Activated CD4-positive, alpha-beta memory T cell treated with anti-CD3 and anti-CD28 coated beads, Interleukin-2, amount 10 ng/mL, durations not matched to agents 7 days and 5 days (primary cell): ENCODE data around the gene CHRNB4. TPM values are rescaled to one million over a fixed set of nuclear protein-coding genes. Genes with fewer than 3 reads are reported as not detected.

Experiments
- CTCF ChIA-PET: fragments of 350-600 bp; sonication (Branson Sonifier 250); formaldehyde crosslinking; loops from one replicate; lab custom pipeline; 2021; ENCODE audit warnings: antibody characterized with exemption, inconsistent platforms; lab: Charles Lee
- POLR2A ChIA-PET: fragments of 350-600 bp; sonication (Branson Sonifier 250); formaldehyde crosslinking; loops from one replicate; lab custom pipeline; 2021; ENCODE audit warnings: antibody characterized with exemption; lab: Charles Lee
- DNase-seq: peaks from one replicate; pipeline ENCODE4 v3.0.0-alpha.2; 2020
- H3K27ac Mint-ChIP-seq: one replicate; pipeline ENCODE4 v1.8.0; 2021; ENCODE audit warnings: mild to moderate bottlenecking, mixed read lengths
- H3K27me3 Mint-ChIP-seq: one replicate; pipeline ENCODE4 v1.8.0; 2021; ENCODE audit warnings: mixed read lengths
- H3K36me3 Mint-ChIP-seq: one replicate; pipeline ENCODE4 v1.8.0; 2021; ENCODE audit warnings: low read depth, mixed read lengths
- H3K4me1 Mint-ChIP-seq: one replicate; pipeline ENCODE4 v1.8.0; 2021; ENCODE audit warnings: mixed read lengths
- H3K4me3 Mint-ChIP-seq: one replicate; pipeline ENCODE4 v1.8.0; 2021; ENCODE audit warnings: mild to moderate bottlenecking, mixed read lengths
- H3K9me3 Mint-ChIP-seq: one replicate; pipeline ENCODE4 v1.8.0; 2021; ENCODE audit warnings: mixed read lengths
- total RNA-seq, 2 experiments: library from RNA; stranded (reverse); gene quantifications; one replicate each; pipeline ENCODE4 v1.2.3, GENCODE V29; 2021

CHRNB4 gene
- total RNA-seq, 2 experiments from 2014 or later = not detected

- Mint-ChIP-seq H3K4me3 (no peak overlapping the region), H3K27ac (no peak overlapping the region), H3K4me1 (no peaks in the 10 kb centered on the region), H3K9me3 (no peaks in the 10 kb centered on the region), H3K36me3 (no peaks in the 10 kb centered on the region), H3K27me3 (no peaks in the 10 kb centered on the region)
- DNase-seq = no peak
- ChIA-PET POLR2A (no interaction called here), CTCF (no interaction called here)
Observed at GRCh38 chr15:78676424-78677110, 35.6 kb upstream of the CHRNB4 start.

GRCh38 chr15:78675617-78676360 is 34.8 kb upstream of the CHRNB4 start:
- Mint-ChIP-seq H3K36me3 (no peaks in the 10 kb centered on the region), H3K9me3 (no peaks in the 10 kb centered on the region), H3K4me3 (no peak overlapping the region), H3K27ac (no peak overlapping the region), H3K27me3 (no peaks in the 10 kb centered on the region), H3K4me1 (no peaks in the 10 kb centered on the region)
- ChIA-PET POLR2A (no interaction called here), CTCF (no interaction called here)
- DNase-seq = no peak

GRCh38 chr15:78675206-78675605 is 34.2 kb upstream of the CHRNB4 start:
- Mint-ChIP-seq H3K27ac (no peak overlapping the region), H3K27me3 (no peaks in the 10 kb centered on the region), H3K36me3 (no peaks in the 10 kb centered on the region), H3K9me3 (no peaks in the 10 kb centered on the region), H3K4me1 (no peaks in the 10 kb centered on the region), H3K4me3 (no peak overlapping the region)
- ChIA-PET CTCF (no interaction called here), POLR2A (no interaction called here)
- no peak for DNase-seq

DNA sequence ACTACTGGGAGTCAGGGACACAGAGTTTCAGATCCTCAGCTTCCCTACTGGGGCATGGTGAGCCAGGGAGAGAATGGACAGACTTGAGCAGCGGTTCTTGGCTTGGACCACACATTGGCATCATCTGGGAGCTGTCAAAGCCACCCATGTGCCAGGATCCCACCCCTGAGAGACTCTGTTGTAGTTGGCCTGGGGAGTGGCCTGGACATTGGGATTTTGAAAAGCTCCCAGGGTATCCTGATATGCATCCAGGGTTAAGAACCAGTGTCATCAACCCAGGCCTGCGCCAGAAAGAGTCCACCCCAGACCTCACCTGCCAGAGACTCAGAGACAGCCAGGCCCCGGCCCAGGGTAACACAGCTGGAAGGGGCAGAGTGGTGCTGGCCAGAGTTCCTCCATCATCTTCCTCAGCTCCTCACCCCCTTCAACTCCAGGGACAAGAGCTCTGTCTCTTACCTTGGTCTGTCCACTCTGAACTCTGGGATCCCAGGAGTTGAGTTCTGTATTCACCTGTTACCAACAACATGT is 33.0 kb upstream of the CHRNB4 start:
- ChIA-PET POLR2A (no interaction called here), CTCF (no interaction called here)
- H3K36me3 Mint-ChIP-seq = no peaks in the 10 kb centered on the region
- H3K9me3 Mint-ChIP-seq = no peaks in the 10 kb centered on the region
- no peak overlapping the region for H3K4me3 Mint-ChIP-seq
- no peaks in the 10 kb centered on the region for H3K27me3 Mint-ChIP-seq
- H3K4me1 Mint-ChIP-seq = no peaks in the 10 kb centered on the region
- no peak overlapping the region for H3K27ac Mint-ChIP-seq
- no peak for DNase-seq

DNA sequence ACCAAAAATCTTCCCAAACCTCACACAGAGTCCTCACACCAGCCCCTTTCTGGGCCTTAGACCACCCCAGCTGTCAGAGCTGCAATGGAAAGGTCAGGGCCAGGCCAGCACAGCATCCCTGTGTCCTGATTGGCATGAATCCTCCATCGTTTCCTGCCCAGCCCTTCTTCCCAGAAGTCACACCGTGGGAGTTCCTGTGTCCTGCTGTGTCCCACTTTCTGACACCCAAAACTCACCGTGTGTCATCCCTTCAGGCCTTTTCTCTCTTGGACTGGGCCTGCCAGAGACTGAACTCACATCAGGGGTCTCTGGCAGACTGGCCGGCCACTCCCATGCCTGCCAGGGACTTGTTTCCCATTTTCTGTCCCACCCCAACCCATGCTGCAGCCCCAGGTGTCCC is 32.5 kb upstream of the CHRNB4 start:
- Mint-ChIP-seq H3K27me3 (peaks cover 2% of the 10 kb centered on the region), H3K36me3 (no peaks in the 10 kb centered on the region), H3K4me1 (no peaks in the 10 kb centered on the region), H3K27ac (no peak overlapping the region), H3K9me3 (no peaks in the 10 kb centered on the region), H3K4me3 (no peak overlapping the region)
- CTCF ChIA-PET = no interaction called here
- no peak for DNase-seq
- POLR2A ChIA-PET = no interaction called here

- Mint-ChIP-seq H3K27ac (no peak overlapping the region), H3K4me1 (no peaks in the 10 kb centered on the region), H3K27me3 (peaks cover 9% of the 10 kb centered on the region), H3K4me3 (no peak overlapping the region), H3K9me3 (no peaks in the 10 kb centered on the region), H3K36me3 (no peaks in the 10 kb centered on the region)
- ChIA-PET POLR2A (no interaction called here), CTCF (no interaction called here)
- DNase-seq = no peak
Observed at GRCh38 chr15:78672285-78673014, 31.4 kb upstream of the CHRNB4 start.

GRCh38 chr15:78671626-78672211 is 30.7 kb upstream of the CHRNB4 start:
- H3K27me3 Mint-ChIP-seq = peaks cover 12% of the 10 kb centered on the region
- H3K36me3 Mint-ChIP-seq = no peaks in the 10 kb centered on the region
- no peaks in the 10 kb centered on the region for H3K9me3 Mint-ChIP-seq
- H3K4me3 Mint-ChIP-seq = no peak overlapping the region
- DNase-seq = no peak
- H3K27ac Mint-ChIP-seq = no peak overlapping the region
- CTCF ChIA-PET = no interaction called here
- POLR2A ChIA-PET = no interaction called here
- H3K4me1 Mint-ChIP-seq = no peaks in the 10 kb centered on the region

DNA sequence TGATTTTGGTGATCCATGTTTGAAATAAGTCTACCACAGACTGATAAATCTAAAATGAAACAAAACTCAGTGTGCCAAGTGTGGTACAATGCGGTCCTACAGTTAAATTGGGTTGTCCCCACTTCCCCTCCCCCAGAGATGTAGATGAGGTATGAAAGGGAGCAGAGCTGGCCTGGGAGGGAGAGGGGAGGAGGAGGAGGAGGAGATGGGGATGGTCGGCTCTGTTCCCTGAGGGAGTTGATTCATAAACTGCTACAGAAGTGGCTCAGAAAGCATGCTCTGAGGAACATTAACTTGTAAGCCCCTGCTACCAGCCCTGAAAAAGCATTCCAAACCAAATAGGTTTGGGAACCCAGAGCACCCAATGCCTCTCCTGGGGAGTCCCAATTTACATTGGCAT is 28.0 kb upstream of the CHRNB4 start:
- CTCF ChIA-PET = no interaction called here

DNA sequence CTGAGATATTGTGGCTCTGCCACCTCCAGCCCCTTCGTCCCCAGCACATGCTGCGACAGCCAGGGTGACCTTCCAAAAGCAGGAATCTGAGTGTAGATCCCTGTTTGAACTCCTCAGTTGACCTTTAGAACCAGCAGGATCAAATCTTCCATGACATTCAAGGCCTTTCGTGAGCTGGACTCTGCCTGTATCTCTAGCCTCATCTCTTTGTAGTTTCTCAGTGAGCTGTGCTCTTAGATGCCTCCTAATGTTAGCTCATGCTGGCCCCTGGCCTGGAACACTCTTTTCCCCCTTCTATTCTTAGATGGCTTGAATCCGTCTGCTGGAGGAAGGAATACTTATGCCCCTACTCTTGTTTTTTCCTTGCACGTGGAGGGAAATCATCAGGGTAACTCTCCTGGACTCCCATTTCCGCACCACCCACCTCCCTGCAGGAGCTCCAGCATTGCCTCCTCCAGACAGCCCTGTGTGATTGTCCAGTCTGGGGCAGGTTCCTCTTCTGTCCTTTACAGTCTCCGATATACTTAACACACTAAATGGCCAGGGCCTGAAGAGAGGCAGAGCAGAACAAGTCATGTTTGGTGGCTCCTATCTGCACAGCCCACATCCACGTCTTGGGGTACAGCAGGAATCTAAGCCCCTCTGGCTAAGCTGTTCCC is 26.7 kb upstream of the CHRNB4 start:
- H3K36me3 Mint-ChIP-seq = no peaks in the 10 kb centered on the region
- peaks cover under 1% of the 10 kb centered on the region for H3K4me1 Mint-ChIP-seq
- H3K27me3 Mint-ChIP-seq = peaks cover 21% of the 10 kb centered on the region
- H3K27ac Mint-ChIP-seq = no peak overlapping the region
- H3K4me3 Mint-ChIP-seq = no peak overlapping the region
- no peaks in the 10 kb centered on the region for H3K9me3 Mint-ChIP-seq
- ChIA-PET POLR2A (no interaction called here), CTCF (no interaction called here)
- no peak for DNase-seq

More for the DNA sequence above, 28.0 kb upstream of the CHRNB4 start:
- POLR2A ChIA-PET = no interaction called here
- no peak overlapping the region for H3K27ac Mint-ChIP-seq
- no peaks in the 10 kb centered on the region for H3K4me1 Mint-ChIP-seq
- H3K4me3 Mint-ChIP-seq = no peak overlapping the region
- H3K27me3 Mint-ChIP-seq = peaks cover 20% of the 10 kb centered on the region
- no peak for DNase-seq
- no peaks in the 10 kb centered on the region for H3K9me3 Mint-ChIP-seq
- H3K36me3 Mint-ChIP-seq = no peaks in the 10 kb centered on the region

- ChIA-PET POLR2A (no interaction called here), CTCF (no interaction called here)
- DNase-seq = no peak
- no peak overlapping the region for H3K4me3 Mint-ChIP-seq
- no peak overlapping the region for H3K27ac Mint-ChIP-seq
- no peaks in the 10 kb centered on the region for H3K36me3 Mint-ChIP-seq
- no peaks in the 10 kb centered on the region for H3K9me3 Mint-ChIP-seq
- H3K4me1 Mint-ChIP-seq = peaks cover 2% of the 10 kb centered on the region
- H3K27me3 Mint-ChIP-seq = peaks cover 21% of the 10 kb centered on the region
Observed at GRCh38 chr15:78666010-78666409, 25.0 kb upstream of the CHRNB4 start.

DNA sequence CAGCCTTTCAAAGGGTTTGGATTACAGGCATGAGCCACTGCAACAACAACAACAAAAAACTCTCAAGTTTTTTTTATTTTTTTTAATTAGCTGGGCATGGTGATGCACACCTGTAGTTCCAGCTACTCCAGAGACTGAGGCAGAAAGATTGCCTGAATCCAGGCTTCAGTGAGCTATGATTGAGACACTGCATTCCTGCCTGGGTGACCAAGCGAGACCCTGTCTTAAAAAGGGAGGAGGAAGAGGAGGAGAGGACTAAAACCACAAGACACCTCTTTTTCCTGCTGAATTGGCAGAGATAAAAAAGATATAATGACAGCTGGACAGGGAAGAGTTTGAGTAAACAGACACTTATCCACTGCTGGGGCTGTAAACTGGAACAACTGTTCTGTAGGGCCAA is 22.7 kb upstream of the CHRNB4 start:
- no peak for DNase-seq
- no peak overlapping the region for H3K27ac Mint-ChIP-seq
- ChIA-PET POLR2A (no interaction called here), CTCF (interaction anchor here (0.6 kb wide), 1 partner anchor 199 kb away, joined by 3 read pairs; no protein-coding TSS in a partner anchor)
- H3K36me3 Mint-ChIP-seq = no peaks in the 10 kb centered on the region
- no peaks in the 10 kb centered on the region for H3K9me3 Mint-ChIP-seq
- H3K27me3 Mint-ChIP-seq = peaks cover 19% of the 10 kb centered on the region
- peaks cover 2% of the 10 kb centered on the region for H3K4me1 Mint-ChIP-seq
- H3K4me3 Mint-ChIP-seq = no peak overlapping the region

DNA sequence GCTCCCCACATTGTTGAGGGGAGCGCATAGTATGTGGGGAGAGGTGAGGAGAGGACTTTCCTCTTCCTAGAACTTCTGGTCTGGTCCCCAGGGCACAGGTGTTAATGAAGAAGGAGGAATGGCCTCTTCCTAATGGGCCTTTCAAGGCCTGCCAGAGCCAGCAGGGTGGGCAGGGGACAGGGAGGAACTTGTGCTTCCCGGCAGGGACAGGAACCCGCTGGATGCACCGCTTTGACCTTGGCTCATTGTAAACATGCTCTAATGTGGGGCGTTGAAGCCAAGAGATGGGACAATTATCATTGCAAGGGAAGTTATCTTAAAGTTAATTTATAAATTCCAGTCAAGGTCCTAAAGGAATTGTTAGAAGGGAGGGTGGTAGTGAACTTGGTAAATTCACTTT is 21.0 kb upstream of the CHRNB4 start:
- CTCF ChIA-PET = no interaction called here
- Mint-ChIP-seq H3K27me3 (peaks cover 10% of the 10 kb centered on the region), H3K4me1 (peaks cover 2% of the 10 kb centered on the region), H3K36me3 (no peaks in the 10 kb centered on the region), H3K27ac (no peak overlapping the region), H3K4me3 (no peak overlapping the region), H3K9me3 (no peaks in the 10 kb centered on the region)
- POLR2A ChIA-PET = no interaction called here
- no peak for DNase-seq
